ENCODE results near the gene SVEP1.

DNA sequence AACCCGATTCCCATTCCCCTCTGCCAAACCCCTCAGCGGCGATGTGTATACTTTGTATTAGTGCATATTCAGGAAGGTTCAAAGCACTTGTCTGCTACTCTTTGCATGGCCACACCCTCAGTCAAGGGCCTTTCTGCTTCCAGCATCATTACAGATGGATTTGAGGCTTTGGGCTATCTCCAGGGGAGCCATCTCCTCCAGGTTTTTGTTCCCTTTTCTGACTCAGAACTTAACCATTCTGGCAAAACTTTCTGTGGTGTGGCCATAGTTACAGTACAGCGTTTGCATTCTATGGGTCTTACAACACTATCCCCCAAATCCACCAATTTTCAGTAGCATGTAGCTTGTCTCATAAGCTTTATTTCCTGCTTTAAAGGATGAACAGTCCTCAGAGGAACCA is 36.0 kb upstream of the SVEP1 start:
- TF ChIP-seq CTCF (IDR thresholded peaks at IDR 0.05; ENCODE audit: insufficient read depth, low read length, poor library complexity, severe bottlenecking) (no peak), EZH2phosphoT487 (conservative IDR thresholded peaks at IDR 0.05; ENCODE audit: low read length) (no peak)
